HEK293 (cell line): ENCODE data around the gene MMP1.
"Not testable (repeated sequence)": the region's sequence is repeated elsewhere in the genome, so short reads cannot be mapped to it uniquely, and the experiment has no call there.

Source experiments
- CTCF ChIA-PET: fragments of 350-600 bp; formaldehyde crosslinking; extraction: SDS; loops from one replicate; lab custom pipeline; 2021; ENCODE audit warnings: antibody characterized with exemption; lab: Yijun Ruan, JAX
- POLR2A ChIA-PET: fragments of 300-600 bp; formaldehyde crosslinking; extraction: SDS; loops from one replicate; lab custom pipeline; 2020; ENCODE audit warnings: antibody characterized with exemption, inconsistent platforms; lab: Yijun Ruan, JAX
- H3K27ac ChIP-seq: fragments of 200-500 bp; sonication (Bioruptor generic); 2 replicates; pipeline ENCODE4 v1.5.1; 2014; ENCODE audit warnings: low read depth, low read length, control low read depth, inconsistent platforms; ENCODE audit errors: extremely low read depth
- H3K36me3 ChIP-seq, 2 experiments: fragments of 200-500 bp in 1 of 2; sonication (Bioruptor generic) in 1 of 2; 1 replicate in 1 of 2; 2 replicates in 1 of 2; pipeline ENCODE4 v1.5.1; 2014 to 2017; ENCODE audit warnings: inconsistent platforms in 2 of 2, low read length in 2 of 2; ENCODE audit not compliant: control insufficient read depth in 2 of 2, insufficient read depth in 1 of 2
- H3K4me1 ChIP-seq: fragments of 200-500 bp; sonication (Bioruptor generic); 2 replicates; pipeline ENCODE4 v1.5.1; 2014; ENCODE audit warnings: mild to moderate bottlenecking, low read length, inconsistent platforms; ENCODE audit not compliant: control insufficient read depth, insufficient read depth
- H3K4me3 ChIP-seq: 2 replicates; pipeline ENCODE4 v1.5.1; 2011; ENCODE audit warnings: low read depth, mild to moderate bottlenecking, control low read depth, low read length, moderate library complexity
- H3K9me3 ChIP-seq: fragments of 200-500 bp; sonication (Bioruptor generic); 2 replicates; pipeline ENCODE4 v1.5.1; 2014; ENCODE audit warnings: low read depth, low read length, inconsistent platforms; ENCODE audit not compliant: control insufficient read depth, insufficient read depth
- FEZF1 ChIP-seq: fragments of 450-650 bp; formaldehyde crosslinking; IDR thresholded peaks from 2 replicates; pipeline ENCODE4 v1.5.1; 2016; ENCODE audit warnings: missing biosample characterization, missing genetic modification characterization
- GLIS1 ChIP-seq: fragments of 450-650 bp; formaldehyde crosslinking; IDR thresholded peaks from 2 replicates; pipeline ENCODE4 v1.5.1; 2016; ENCODE audit warnings: missing biosample characterization, missing genetic modification characterization
- KLF1 ChIP-seq: fragments of 450-650 bp; formaldehyde crosslinking; IDR thresholded peaks from 2 replicates; pipeline ENCODE4 v1.5.1; 2016; ENCODE audit warnings: missing biosample characterization, missing genetic modification characterization
- PRDM1 ChIP-seq: fragments of 450-650 bp; formaldehyde crosslinking; IDR thresholded peaks from 2 replicates; pipeline ENCODE4; 2016; ENCODE audit warnings: missing biosample characterization, missing genetic modification characterization
- PRDM10 ChIP-seq: fragments of 450-650 bp; formaldehyde crosslinking; IDR thresholded peaks from 2 replicates; pipeline ENCODE4 v1.5.1; 2016; ENCODE audit warnings: missing biosample characterization, missing genetic modification characterization
- SETDB1 ChIP-seq: IDR thresholded peaks from one replicate; pipeline ENCODE4 v1.6.1; 2017; ENCODE audit warnings: mild to moderate bottlenecking, low read length, moderate library complexity, mixed read lengths; ENCODE audit not compliant: insufficient read length
- SP7 ChIP-seq: fragments of 450-650 bp; formaldehyde crosslinking; IDR thresholded peaks from 2 replicates; pipeline ENCODE4 v1.5.1; 2016; ENCODE audit warnings: missing biosample characterization, missing genetic modification characterization
- ZBTB11 ChIP-seq: fragments of 450-650 bp; formaldehyde crosslinking; conservative IDR thresholded peaks from 2 replicates; pipeline ENCODE4 v1.5.1; 2016; ENCODE audit warnings: low read depth, missing biosample characterization, missing genetic modification characterization
- ZBTB26 ChIP-seq: fragments of 450-650 bp; formaldehyde crosslinking; optimal IDR thresholded peaks from 2 replicates; pipeline ENCODE3; 2016; ENCODE audit warnings: missing biosample characterization, mild to moderate bottlenecking, missing genetic modification characterization
- ZEB2 ChIP-seq: fragments of 450-650 bp; formaldehyde crosslinking; IDR thresholded peaks from 2 replicates; pipeline ENCODE4 v1.5.1; 2016; ENCODE audit warnings: missing biosample characterization, missing genetic modification characterization
- ZFP69B ChIP-seq: fragments of 450-650 bp; formaldehyde crosslinking; IDR thresholded peaks from 2 replicates; pipeline ENCODE4 v1.5.1; 2016; ENCODE audit warnings: missing biosample characterization, missing genetic modification characterization
- ZIC2 ChIP-seq: fragments of 450-650 bp; formaldehyde crosslinking; IDR thresholded peaks from 2 replicates; pipeline ENCODE4 v1.5.1; 2016; ENCODE audit warnings: missing biosample characterization, missing genetic modification characterization
- ZNF2 ChIP-seq: fragments of 450-650 bp; formaldehyde crosslinking; IDR thresholded peaks from 2 replicates; pipeline ENCODE4 v1.5.1; 2016; ENCODE audit warnings: missing biosample characterization, missing genetic modification characterization
- ZNF335 ChIP-seq: fragments of 450-650 bp; formaldehyde crosslinking; conservative IDR thresholded peaks from 2 replicates; pipeline ENCODE4 v1.5.1; 2016; ENCODE audit warnings: missing biosample characterization, missing genetic modification characterization
- ZNF341 ChIP-seq: fragments of 450-650 bp; formaldehyde crosslinking; IDR thresholded peaks from 2 replicates; pipeline ENCODE4; 2016; ENCODE audit warnings: low read depth, missing biosample characterization, missing genetic modification characterization
- ZNF366 ChIP-seq: fragments of 450-650 bp; formaldehyde crosslinking; conservative IDR thresholded peaks from 2 replicates; pipeline ENCODE4 v1.5.1; 2016; ENCODE audit warnings: missing biosample characterization, missing genetic modification characterization
- ZNF501 ChIP-seq: fragments of 450-650 bp; formaldehyde crosslinking; IDR thresholded peaks from 2 replicates; pipeline ENCODE4 v1.5.1; 2016; ENCODE audit warnings: missing biosample characterization, missing genetic modification characterization
- ZNF513 ChIP-seq: fragments of 450-650 bp; IDR thresholded peaks from 2 replicates; pipeline ENCODE4 v1.5.1; 2018; ENCODE audit warnings: missing biosample characterization, missing genetic modification characterization
- ZNF514 ChIP-seq: fragments of 450-650 bp; formaldehyde crosslinking; IDR thresholded peaks from 2 replicates; pipeline ENCODE4 v1.5.1; 2016; ENCODE audit warnings: missing biosample characterization, missing genetic modification characterization
- ZNF600 ChIP-seq: fragments of 450-650 bp; formaldehyde crosslinking; IDR thresholded peaks from 2 replicates; pipeline ENCODE4 v1.5.1; 2016; ENCODE audit warnings: missing biosample characterization, missing genetic modification characterization
- ZNF692 ChIP-seq: fragments of 450-650 bp; formaldehyde crosslinking; IDR thresholded peaks from 2 replicates; pipeline ENCODE4 v1.5.1; 2016; ENCODE audit warnings: missing biosample characterization, missing genetic modification characterization

MMP1 gene

GRCh38 chr11:102749101-102749722 is 48.7 kb downstream of the MMP1 start:
- TF ChIP-seq FEZF1 (tag by site-specific recombination) (no peak), ZNF514 (tag by site-specific recombination) (no peak), ZNF513 (tag by site-specific recombination) (no peak), ZFP69B (tag by site-specific recombination) (no peak)
- TF ChIP-seq, all 188 proteins: peak for 0
- Histone ChIP-seq H3K9me3 (no peaks in the 10 kb centered on the region), H3K4me3 (no peak overlapping the region), H3K36me3 (peaks cover 0 to 9% of the 10 kb centered on the region in 2 experiments; a peak in 1 of 3 replicates), H3K27ac (no peak overlapping the region), H3K4me1 (no peaks in the 10 kb centered on the region)
- CTCF ChIA-PET: interaction anchor here (1.2 to 1.3 kb wide), 2 partner anchors 12 to 16 kb away, joined by 3 to 4 read pairs; no protein-coding TSS in a partner anchor
- POLR2A ChIA-PET: no interaction called here

- H3K9me3 ChIP-seq, H3K4me3 ChIP-seq, H3K27ac ChIP-seq, POLR2A ChIA-PET, H3K36me3 ChIP-seq, H3K4me1 ChIP-seq: not testable (repeated sequence)
- CTCF ChIA-PET: interaction anchor here (1.2 kb wide), 1 partner anchor 13 kb away, joined by 3 read pairs; no protein-coding TSS in a partner anchor
- TF ChIP-seq SETDB1 (peak; percentile 5), ZNF501 (tag by site-specific recombination) (peak; percentile 26; the same call in 1 of the 2 replicates), ZNF2 (tag by site-specific recombination) (0 out of 2 replicates have a peak, but pooled peaks have one; percentile 22), SP7 (tag by site-specific recombination) (peak; percentile 46; the same call in 1 of the 2 replicates), PRDM1 (tag by site-specific recombination) (peak; percentile 79), KLF1 (tag by site-specific recombination) (0 out of 2 replicates have a peak, but pooled peaks have one; percentile 19), ZNF341 (tag by site-specific recombination) (peak; percentile 85), ZEB2 (tag by site-specific recombination) (peak; percentile 19; the same call in 1 of the 2 replicates), ZBTB26 (tag by site-specific recombination) (peak; percentile 77), PRDM10 (peak; percentile 80), ZIC2 (tag by site-specific recombination) (peak; percentile 28), ZNF366 (tag by site-specific recombination) (peak; percentile 42), ZBTB11 (peak; percentile 52), ZNF692 (tag by site-specific recombination) (peak; percentile 96), ZFP69B (tag by site-specific recombination) (peak; percentile 93), GLIS1 (tag by site-specific recombination) (peak; percentile 40; the same call in 1 of the 2 replicates), ZNF600 (tag by site-specific recombination) (0 out of 2 replicates have a peak, but pooled peaks have one; percentile 39), ZNF335 (tag by site-specific recombination) (peak; percentile 67)
Measured at GRCh38 chr11:102746746-102747578, 51.0 kb downstream of the MMP1 start.
